Prostate gland (tissue), 2 donors: ENCODE measurements around the gene ACTG2. TPM values are rescaled to one million over a fixed set of nuclear protein-coding genes. Genes with fewer than 3 reads are reported as not detected.

ENCODE experiments used
- DNase-seq: peaks from one replicate; pipeline ENCODE4 v3.0.0-alpha.2; 2019; ENCODE audit warnings: low spot score
- H3K27ac ChIP-seq, 2 donors: fragments of 200-600 bp; sonication (generic); 2 replicates each; pipeline ENCODE4 v1.5.1; 2017 to 2019
- H3K27me3 ChIP-seq: fragments of 200-600 bp; sonication (generic); replicated peaks from 2 replicates; pipeline ENCODE4 v1.5.1; 2019; ENCODE audit not compliant: insufficient read depth
- H3K36me3 ChIP-seq, 2 donors: fragments of 200-600 bp; sonication (generic); 1 replicate in 1 of 2; 2 replicates in 1 of 2; pipeline versions ENCODE4 v1.5.1 to v1.8.1; 2017 to 2019
- H3K4me1 ChIP-seq: fragments of 200-600 bp; sonication (generic); replicated peaks from 2 replicates; pipeline ENCODE4 v1.5.1; 2019
- H3K4me3 ChIP-seq, 2 donors: fragments of 200-600 bp; sonication (generic); 2 replicates each; pipeline ENCODE4 v1.5.1; 2017 to 2019
- H3K9me3 ChIP-seq: fragments of 200-600 bp; sonication (generic); 2 replicates; pipeline ENCODE4 v1.5.1; 2017
- POLR2A ChIP-seq: fragments of 450-650 bp; IDR thresholded peaks from one replicate; pipeline ENCODE4 v1.6.1; 2016; ENCODE audit warnings: antibody characterized with exemption, mild to moderate bottlenecking
- POLR2AphosphoS5 ChIP-seq: sonication (generic); formaldehyde crosslinking; IDR thresholded peaks from one replicate; pipeline ENCODE4 v1.6.1; 2017; ENCODE audit warnings: antibody characterized with exemption
- WGBS: methylation state at CpG from one replicate; pipeline ENCODE4 v1.1.5; 2018; 5-methylcytosine and 5-hydroxymethylcytosine counted together
- intact Hi-C: fragments of 100-400 bp; cut with DNase I; formaldehyde crosslinking; loops from one replicate; pipeline ENCODE4 v1.14.2; 2022
- total RNA-seq, 2 donors: library from RNA; depleted of rRNA; stranded (reverse); fragments of >200 nt; gene quantifications; one replicate each; pipeline ENCODE4 v1.1.0, GENCODE V29; 2016
- TF ChIP-seq, protein P1 (sequence below), 4 experiments: fragments of 200-600 bp in 2 of 4; fragments of 450-650 bp in 2 of 4; sonication (generic) in 2 of 4; IDR thresholded peaks; 1 replicate in 3 of 4; 2 replicates in 1 of 4; pipeline ENCODE4 v1.5.1; 2016 to 2019; ENCODE audit warnings: antibody characterized with exemption in 4 of 4, mild to moderate bottlenecking in 2 of 4, moderate library complexity in 2 of 4

Gene ACTG2
- total RNA-seq, 2 donors from 2014 or later = 1,031 to 1,176 TPM

DNA sequence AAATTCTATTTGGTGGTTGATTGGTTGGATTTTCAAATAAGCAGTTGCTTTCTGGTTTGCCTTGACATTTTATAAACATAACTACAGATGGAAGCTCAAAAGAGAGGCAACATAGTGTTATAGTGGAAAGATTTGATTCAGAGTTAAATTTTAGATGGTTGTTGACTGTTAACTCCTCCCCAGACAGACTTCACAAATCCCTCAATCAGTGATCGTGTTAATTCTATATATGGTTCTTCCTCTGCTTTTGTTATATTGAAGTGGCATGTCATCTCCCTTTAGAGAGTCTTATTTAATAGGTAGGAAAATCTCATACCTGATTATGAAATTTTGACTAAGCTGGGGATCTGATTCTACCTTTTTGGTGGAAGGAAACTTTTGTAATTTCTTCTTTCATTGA is 53.4 kb downstream of the ACTG2 start:
- Histone ChIP-seq H3K36me3 (peaks cover 0 to 9% of the 10 kb centered on the region in 2 donors), H3K4me1 (no peaks in the 10 kb centered on the region), H3K9me3 (no peaks in the 10 kb centered on the region), H3K27ac (no peak overlapping the region), H3K4me3 (no peak overlapping the region), H3K27me3 (no peaks in the 10 kb centered on the region)
- WGBS = 96% methylated on average over 1 of the region's 1 CpG
- intact Hi-C loops = no loop called here
- no peak for TF ChIP-seq POLR2A
- no peak for TF ChIP-seq POLR2AphosphoS5
- TF ChIP-seq, protein P1, sequence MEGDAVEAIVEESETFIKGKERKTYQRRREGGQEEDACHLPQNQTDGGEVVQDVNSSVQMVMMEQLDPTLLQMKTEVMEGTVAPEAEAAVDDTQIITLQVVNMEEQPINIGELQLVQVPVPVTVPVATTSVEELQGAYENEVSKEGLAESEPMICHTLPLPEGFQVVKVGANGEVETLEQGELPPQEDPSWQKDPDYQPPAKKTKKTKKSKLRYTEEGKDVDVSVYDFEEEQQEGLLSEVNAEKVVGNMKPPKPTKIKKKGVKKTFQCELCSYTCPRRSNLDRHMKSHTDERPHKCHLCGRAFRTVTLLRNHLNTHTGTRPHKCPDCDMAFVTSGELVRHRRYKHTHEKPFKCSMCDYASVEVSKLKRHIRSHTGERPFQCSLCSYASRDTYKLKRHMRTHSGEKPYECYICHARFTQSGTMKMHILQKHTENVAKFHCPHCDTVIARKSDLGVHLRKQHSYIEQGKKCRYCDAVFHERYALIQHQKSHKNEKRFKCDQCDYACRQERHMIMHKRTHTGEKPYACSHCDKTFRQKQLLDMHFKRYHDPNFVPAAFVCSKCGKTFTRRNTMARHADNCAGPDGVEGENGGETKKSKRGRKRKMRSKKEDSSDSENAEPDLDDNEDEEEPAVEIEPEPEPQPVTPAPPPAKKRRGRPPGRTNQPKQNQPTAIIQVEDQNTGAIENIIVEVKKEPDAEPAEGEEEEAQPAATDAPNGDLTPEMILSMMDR (IDR thresholded peaks at IDR 0.05) = no peak
- DNase-seq = no peak

GRCh38 chr2:73946666-73947065 is 53.9 kb downstream of the ACTG2 start:
- no peak for TF ChIP-seq POLR2AphosphoS5
- TF ChIP-seq, protein P1 (IDR thresholded peaks at IDR 0.05) = no peak
- no peak for TF ChIP-seq POLR2A
- WGBS = 90% methylated on average over 3 of the region's 3 CpGs
- Histone ChIP-seq H3K4me1 (no peaks in the 10 kb centered on the region), H3K4me3 (no peak overlapping the region), H3K27ac (no peak overlapping the region), H3K9me3 (no peaks in the 10 kb centered on the region), H3K27me3 (no peaks in the 10 kb centered on the region), H3K36me3 (peaks cover 0 to 9% of the 10 kb centered on the region in 2 donors)
- DNase-seq = no peak
- intact Hi-C loops = no loop called here

DNA sequence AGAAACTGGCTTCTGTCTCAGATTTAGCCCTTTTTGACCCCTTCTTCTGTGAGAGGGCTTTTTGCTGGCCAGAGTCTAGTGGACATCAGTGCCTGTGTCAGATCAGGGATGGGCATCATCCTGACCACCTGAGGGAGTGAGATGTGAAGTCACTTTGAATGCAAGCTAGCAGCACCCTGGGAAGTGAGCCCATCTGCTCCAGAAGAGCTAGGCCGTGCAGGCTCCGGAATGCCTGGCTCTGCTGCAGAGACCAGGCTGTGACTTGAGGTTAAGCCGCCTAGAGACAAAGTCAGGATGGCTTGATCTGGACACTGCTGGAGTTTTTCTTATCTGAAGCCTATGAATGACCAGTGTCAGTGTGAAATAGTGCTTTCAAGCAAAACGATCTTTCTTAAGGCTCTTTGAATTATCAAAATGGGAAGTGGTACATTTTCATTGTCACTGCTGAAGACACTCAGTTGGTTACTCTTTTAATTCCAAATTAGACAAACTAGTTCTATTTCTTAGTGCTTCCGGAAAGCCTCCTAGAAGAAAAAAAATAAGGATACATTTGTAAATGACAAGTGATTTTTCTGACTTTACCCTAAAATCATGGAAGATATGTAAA is 54.7 kb downstream of the ACTG2 start:
- Histone ChIP-seq H3K27ac (no peak overlapping the region), H3K9me3 (no peaks in the 10 kb centered on the region), H3K4me3 (no peak overlapping the region), H3K36me3 (peaks cover 0 to 9% of the 10 kb centered on the region in 2 donors), H3K4me1 (no peaks in the 10 kb centered on the region), H3K27me3 (no peaks in the 10 kb centered on the region)
- TF ChIP-seq, protein P1 (IDR thresholded peaks at IDR 0.05) = no peak
- TF ChIP-seq POLR2A = no peak
- TF ChIP-seq POLR2AphosphoS5 = no peak
- DNase-seq = no peak
- intact Hi-C loops = no loop called here
- 88% methylated on average over 5 of the region's 5 CpGs for WGBS

DNA sequence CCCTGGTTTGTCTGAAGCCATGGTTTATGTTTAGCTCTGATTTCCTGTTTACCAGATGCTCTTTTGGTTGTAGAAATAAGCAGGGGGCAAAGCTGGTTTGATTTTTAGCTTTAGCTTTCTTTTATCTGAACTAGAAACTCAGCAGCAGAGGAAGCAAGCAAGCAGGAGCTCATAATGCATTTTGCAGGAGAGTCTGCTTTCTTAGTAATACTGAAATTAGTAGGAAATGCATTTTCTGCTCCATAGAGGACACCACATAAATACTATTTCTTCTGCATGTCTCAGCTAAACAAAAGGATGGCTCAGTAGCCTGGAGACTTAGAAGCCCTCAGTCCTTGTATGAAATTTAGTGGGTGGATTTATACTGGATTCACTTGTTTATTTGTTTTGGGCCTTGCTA is 57.0 kb downstream of the ACTG2 start:
- intact Hi-C loops = no loop called here
- no peaks in the 10 kb centered on the region for H3K27me3 ChIP-seq
- TF ChIP-seq, protein P1 (IDR thresholded peaks at IDR 0.05) = no peak
- TF ChIP-seq POLR2AphosphoS5 (no peak), POLR2A (no peak)
- H3K4me3 ChIP-seq = no peak overlapping the region
- no peak for DNase-seq
- H3K27ac ChIP-seq = no peak overlapping the region
- peaks cover 0 to 9% of the 10 kb centered on the region in 2 donors for H3K36me3 ChIP-seq
- H3K9me3 ChIP-seq = no peaks in the 10 kb centered on the region
- no peaks in the 10 kb centered on the region for H3K4me1 ChIP-seq
